H1 (cell line): ENCODE measurements around the gene TEAD3. TPM values are rescaled to one million over a fixed set of nuclear protein-coding genes. Genes with fewer than 3 reads are reported as not detected.

Experiments
- CHD1 ChIP-seq: IDR thresholded peaks from 2 replicates; pipeline ENCODE4 v1.6.1; 2012; ENCODE audit warnings: low read depth, low read length, improper control_type of control experiment
- polyA plus RNA-seq, 7 experiments: library from polyadenylated mRNA; depleted of rRNA in 3 of 7; stranded (reverse) in 5 of 7; unstranded in 2 of 7; fragments of >200 nt in 5 of 7; fragments of 200-250 nt in 2 of 7; gene quantifications; 1 replicate in 5 of 7; 2 replicates in 1 of 7; 4 replicates in 1 of 7; pipeline versions ENCODE4 v1.2.1 to v1.2.3, GENCODE V29; 2011 to 2013; ENCODE audit warnings: missing spikeins in 2 of 7, mixed read lengths in 2 of 7
- total RNA-seq: library from RNA; stranded (reverse); fragmentation: NEBNext Ultra II Directional; extraction: Animal tissue kit (Norgen Biotek cat#: 25700); gene quantifications from 2 replicates; pipeline ENCODE4 v1.2.1, GENCODE V29; 2021

TEAD3 gene
- total and polyA plus RNA-seq, 2 of the 8 experiments (the other 6 are each of a cell fraction or from before 2014, with no cell fraction given): 20.1 to 28.7 TPM

DNA sequence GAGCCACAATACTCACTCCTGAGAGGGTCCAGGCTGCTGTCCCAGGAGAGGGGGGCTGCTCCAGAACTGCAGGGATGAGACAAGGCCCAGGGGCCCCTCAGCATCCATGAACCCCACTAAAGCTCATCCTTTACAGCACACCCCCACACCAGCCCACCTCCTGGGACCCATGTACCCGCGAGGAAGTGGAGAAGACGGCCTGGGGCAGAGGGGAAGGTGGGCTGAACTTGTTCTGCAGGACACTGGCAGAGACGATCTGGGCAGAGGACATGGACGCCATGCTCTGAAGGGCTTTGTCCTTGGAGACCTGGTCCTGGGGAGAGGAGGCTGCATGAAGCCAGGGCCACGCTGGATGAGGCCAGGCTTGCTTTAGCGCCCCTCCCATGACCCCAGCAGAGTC lies 18.6 kb downstream of the TEAD3 start (continued):
- TF ChIP-seq CHD1: no peak
